HepG2 (cell line): ENCODE results near the gene NEDD1. TPM values are rescaled to one million over a fixed set of nuclear protein-coding genes. Genes with fewer than 3 reads are reported as not detected.
A peak's percentile ranks its signal among the peaks of the same experiment; 100 is the strongest.

Source experiments
- GPN1 ChIP-seq: sonication (generic); formaldehyde crosslinking; IDR thresholded peaks from 2 replicates; pipeline ENCODE4 v1.5.1; 2020; ENCODE audit warnings: missing genetic modification reagents, borderline replicate concordance
- HHEX ChIP-seq: IDR thresholded peaks from 2 replicates; pipeline ENCODE4 v1.6.1; 2016; ENCODE audit warnings: control low read depth
- IKZF1 ChIP-seq: fragments of 450-650 bp; IDR thresholded peaks from 2 replicates; pipeline ENCODE4 v1.7.1; 2016
- JDP2 ChIP-seq: sonication (generic); formaldehyde crosslinking; IDR thresholded peaks from 2 replicates; pipeline ENCODE4 v1.8.1; 2022; ENCODE audit warnings: missing genetic modification reagents, borderline replicate concordance
- MEF2D ChIP-seq: sonication (generic); formaldehyde crosslinking; IDR thresholded peaks from 2 replicates; pipeline ENCODE4 v1.5.1; 2020; ENCODE audit warnings: mild to moderate bottlenecking, missing genetic modification reagents
- RFXAP ChIP-seq: sonication (generic); formaldehyde crosslinking; IDR thresholded peaks from 2 replicates; pipeline ENCODE4 v1.4.0; 2020; ENCODE audit warnings: missing genetic modification reagents, borderline replicate concordance
- TCF12 ChIP-seq, 2 experiments: fragments of 450-650 bp in 1 of 2; sonication (generic) in 1 of 2; formaldehyde crosslinking in 1 of 2; IDR thresholded peaks; 2 replicates each; pipeline versions ENCODE4 v1.6.1 to v1.8.0; 2017 to 2022; ENCODE audit warnings: antibody characterized with exemption in 1 of 2, mild to moderate bottlenecking in 1 of 2, missing genetic modification reagents in 1 of 2, moderate library complexity in 1 of 2
- TRIM24 ChIP-seq: sonication (generic); formaldehyde crosslinking; IDR thresholded peaks from 2 replicates; pipeline ENCODE4 v1.8.0; 2022; ENCODE audit warnings: mild to moderate bottlenecking, missing genetic modification reagents
- U2AF2 ChIP-seq: fragments of 200-400 bp; formaldehyde crosslinking; IDR thresholded peaks from 2 replicates; pipeline ENCODE4 v1.6.1; 2017; ENCODE audit warnings: low read depth, mild to moderate bottlenecking, low read length
- ZBED4 ChIP-seq: sonication (generic); formaldehyde crosslinking; IDR thresholded peaks from 2 replicates; pipeline ENCODE4 v1.4.0; 2020; ENCODE audit warnings: missing genetic modification reagents, borderline replicate concordance
- ZBTB40 ChIP-seq, 2 experiments: fragments of 450-650 bp in 1 of 2; sonication (generic) in 1 of 2; formaldehyde crosslinking in 1 of 2; IDR thresholded peaks; 2 replicates each; pipeline versions ENCODE4 v1.6.1 to v1.8.0; 2016 to 2022; ENCODE audit warnings: antibody characterized with exemption in 1 of 2, mild to moderate bottlenecking in 1 of 2, missing genetic modification reagents in 1 of 2
- ZNF549 ChIP-seq: sonication (generic); formaldehyde crosslinking; IDR thresholded peaks from 2 replicates; pipeline ENCODE4 v1.5.0; 2020; ENCODE audit warnings: missing genetic modification reagents
- ZUFSP ChIP-seq: sonication (generic); formaldehyde crosslinking; IDR thresholded peaks from 2 replicates; pipeline ENCODE4 v1.9.0; 2021; ENCODE audit warnings: missing genetic modification reagents, mild to moderate bottlenecking, borderline replicate concordance
- polyA plus RNA-seq, 8 experiments: library from polyadenylated mRNA; depleted of rRNA in 3 of 8; stranded (reverse) in 7 of 8; unstranded in 1 of 8; fragments of >200 nt; fragmentation: Illumina TruSeq in 4 of 8; extraction: Trizol in 4 of 8; gene quantifications; 2 replicates each; pipeline versions ENCODE4 v1.2.1 to v1.2.3, GENCODE V29; 2011 to 2016; ENCODE audit warnings: low read depth in 4 of 8, missing spikeins in 1 of 8, mixed read lengths in 1 of 8; ENCODE audit not compliant: insufficient read depth in 1 of 8
- total RNA-seq, 5 experiments: library from RNA; depleted of rRNA; stranded (reverse); fragments of >200 nt; fragmentation: Illumina TruSeq; extraction: Trizol; gene quantifications; 2 replicates each; pipeline ENCODE4 v1.2.3, GENCODE V29; 2016; ENCODE audit warnings: low read depth in 1 of 5

Gene NEDD1
- total and polyA plus RNA-seq, 2 of the 13 experiments (the other 11 are each of a cell fraction or from before 2014, with no cell fraction given): 11.2 to 21.5 TPM

GRCh38 chr12:96906849-96907670 lies at the start of gene NEDD1 (continued):
- TF ChIP-seq TCF12 (IDR thresholded peaks at IDR 0.05) (no peak), TCF12 (CRISPR knock-in tag; IDR thresholded peaks at IDR 0.05) (no peak), ZNF549 (no peak), RFXAP (peak; percentile 92), MEF2D (CRISPR knock-in tag) (peak; percentile 58; the same call in 1 of the 2 replicates), GPN1 (no peak), U2AF2 (no peak), JDP2 (CRISPR knock-in tag) (no peak), IKZF1 (no peak), HHEX (CRISPR knock-in tag) (no peak), ZBED4 (CRISPR knock-in tag) (no peak; the same call in 1 of the 2 replicates), ZBTB40 (IDR thresholded peaks at IDR 0.05) (peak; percentile 33; the same call in 1 of the 2 replicates), ZBTB40 (CRISPR knock-in tag; IDR thresholded peaks at IDR 0.05) (0 out of 2 replicates have a peak, but pooled peaks have one; percentile 43), ZUFSP (CRISPR knock-in tag) (no peak), TRIM24 (CRISPR knock-in tag) (no peak)
